HG03378 (cell line): ENCODE results near the gene TAS1R3.

Experiments
- ATAC-seq: cut with Tn5 transposase; IDR thresholded peaks from one replicate; pipeline ENCODE4 v1.9.1; 2021; ENCODE audit warnings: mild to moderate bottlenecking, moderate library complexity; ENCODE audit not compliant: unreplicated experiment

Gene TAS1R3

GRCh38 chr1:1331068-1331965 lies at the start of gene TAS1R3:
TAS1R3 (plus strand) TSS chr1:1331280; CDS start chr1:1331346, 66 bp downstream.
- no peak for ATAC-seq

GRCh38 chr1:1281533-1282321 lies 49.4 kb upstream of the TAS1R3 start:
- no peak for ATAC-seq

- ATAC-seq, result no peak
Measured at GRCh38 chr1:1282998-1283397, 48.1 kb upstream of the TAS1R3 start.

GRCh38 chr1:1283821-1284220 lies 47.3 kb upstream of the TAS1R3 start:
- ATAC-seq, result no peak

GRCh38 chr1:1284221-1285101 lies 46.6 kb upstream of the TAS1R3 start:
- ATAC-seq, result no peak

GRCh38 chr1:1285102-1285571 lies 45.9 kb upstream of the TAS1R3 start:
- ATAC-seq, result no peak

- ATAC-seq, result no peak
Measured at GRCh38 chr1:1285611-1286311, 45.3 kb upstream of the TAS1R3 start.

GRCh38 chr1:1286313-1287261 lies 44.5 kb upstream of the TAS1R3 start:
- no peak for ATAC-seq

GRCh38 chr1:1287288-1288110 lies 43.6 kb upstream of the TAS1R3 start:
- ATAC-seq, result no peak

GRCh38 chr1:1290238-1290731 lies 40.8 kb upstream of the TAS1R3 start:
- no peak for ATAC-seq

- ATAC-seq, result no peak
Measured at GRCh38 chr1:1291023-1291528, 40.0 kb upstream of the TAS1R3 start.

- ATAC-seq, result no peak
Measured at GRCh38 chr1:1291548-1292441, 39.3 kb upstream of the TAS1R3 start.

- no peak for ATAC-seq
Measured at GRCh38 chr1:1292442-1292779, 38.7 kb upstream of the TAS1R3 start.

GRCh38 chr1:1292851-1293250 lies 38.2 kb upstream of the TAS1R3 start:
- ATAC-seq, result no peak

- no peak for ATAC-seq
Measured at GRCh38 chr1:1293263-1294249, 37.5 kb upstream of the TAS1R3 start.
